OCI-LY3 (cell line): Measurements from ENCODE around the gene KIAA1328.

ENCODE experiments used
- EZH2phosphoT487 ChIP-seq: fragments of 200-600 bp; shearing (Covaris generic); IDR thresholded peaks from 2 replicates; pipeline ENCODE4 v1.6.1; 2018; ENCODE audit warnings: antibody characterized with exemption, mixed run types, low read depth
- TF ChIP-seq, protein P1 (sequence below): fragments of 200-600, 300-600 bp; sonication (generic); IDR thresholded peaks from 2 replicates; pipeline ENCODE4 v1.5.1; 2014; ENCODE audit warnings: antibody characterized with exemption, low read length, low read depth

DNA sequence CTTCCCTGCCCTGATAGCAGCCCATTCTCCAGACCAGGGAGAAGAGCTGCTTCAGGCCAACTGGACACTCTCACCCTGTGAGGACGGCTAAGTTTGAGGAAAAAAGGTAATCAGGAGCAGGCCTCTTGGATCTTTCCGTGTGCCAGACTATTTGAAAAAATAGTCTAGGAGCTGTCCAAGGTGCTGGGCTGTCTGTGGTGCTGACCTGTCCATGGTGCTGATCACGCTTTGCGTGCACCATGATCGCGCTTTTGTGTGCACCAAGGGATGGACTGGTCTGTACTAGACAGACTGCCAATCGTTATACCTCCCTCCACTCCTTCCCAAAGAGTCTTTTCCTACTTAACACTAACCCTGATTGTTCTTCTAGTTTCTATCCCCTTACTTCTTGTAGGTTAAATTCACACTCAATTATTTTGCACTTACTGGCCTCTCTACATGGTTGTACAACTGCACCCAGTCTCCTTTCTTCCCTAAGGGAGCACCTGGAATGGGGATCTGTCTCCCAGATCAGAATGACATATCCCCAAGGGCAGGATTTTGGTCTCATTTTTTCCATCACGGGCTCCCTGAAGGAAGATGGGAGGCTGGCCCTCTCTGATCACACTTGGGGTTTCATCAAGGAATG lies 441.2 kb downstream of the KIAA1328 start:
- TF ChIP-seq, protein P1, sequence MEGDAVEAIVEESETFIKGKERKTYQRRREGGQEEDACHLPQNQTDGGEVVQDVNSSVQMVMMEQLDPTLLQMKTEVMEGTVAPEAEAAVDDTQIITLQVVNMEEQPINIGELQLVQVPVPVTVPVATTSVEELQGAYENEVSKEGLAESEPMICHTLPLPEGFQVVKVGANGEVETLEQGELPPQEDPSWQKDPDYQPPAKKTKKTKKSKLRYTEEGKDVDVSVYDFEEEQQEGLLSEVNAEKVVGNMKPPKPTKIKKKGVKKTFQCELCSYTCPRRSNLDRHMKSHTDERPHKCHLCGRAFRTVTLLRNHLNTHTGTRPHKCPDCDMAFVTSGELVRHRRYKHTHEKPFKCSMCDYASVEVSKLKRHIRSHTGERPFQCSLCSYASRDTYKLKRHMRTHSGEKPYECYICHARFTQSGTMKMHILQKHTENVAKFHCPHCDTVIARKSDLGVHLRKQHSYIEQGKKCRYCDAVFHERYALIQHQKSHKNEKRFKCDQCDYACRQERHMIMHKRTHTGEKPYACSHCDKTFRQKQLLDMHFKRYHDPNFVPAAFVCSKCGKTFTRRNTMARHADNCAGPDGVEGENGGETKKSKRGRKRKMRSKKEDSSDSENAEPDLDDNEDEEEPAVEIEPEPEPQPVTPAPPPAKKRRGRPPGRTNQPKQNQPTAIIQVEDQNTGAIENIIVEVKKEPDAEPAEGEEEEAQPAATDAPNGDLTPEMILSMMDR, result no peak
- TF ChIP-seq EZH2phosphoT487, result no peak
